K562 (cell line): ENCODE results near the gene SND1.

Experiments
- ARNT ChIP-seq, 2 experiments: fragments of 450-650 bp; IDR thresholded peaks; 2 replicates each; pipeline ENCODE4 v1.6.1; 2016; ENCODE audit warnings: mild to moderate bottlenecking in 1 of 2
- HDAC6 ChIP-seq: IDR thresholded peaks from 2 replicates; pipeline ENCODE4 v1.6.1; 2012; ENCODE audit warnings: low read depth, mild to moderate bottlenecking, control low read depth, inconsistent platforms, low read length, moderate library complexity
- ZNF282 ChIP-seq: sonication (generic); formaldehyde crosslinking; IDR thresholded peaks from 2 replicates; pipeline ENCODE4 v1.8.1; 2023; ENCODE audit warnings: missing genetic modification reagents
- TF ChIP-seq, protein P1 (sequence below): sonication (generic); formaldehyde crosslinking; IDR thresholded peaks from 2 replicates; pipeline ENCODE4 v1.9.0; 2022; ENCODE audit warnings: mild to moderate bottlenecking, missing genetic modification reagents
- TF ChIP-seq, protein P2 (sequence below): fragments of 150-350 bp; conservative IDR thresholded peaks from 2 replicates; pipeline ENCODE4 v1.6.1; 2014; ENCODE audit warnings: low read length
- TF ChIP-seq, protein P3 (sequence below), 3 experiments: IDR thresholded peaks in 2 of 3; conservative IDR thresholded peaks in 1 of 3; 2 replicates each; pipeline ENCODE4 v1.5.1; 2011 to 2012; ENCODE audit warnings: low read length in 3 of 3, mild to moderate bottlenecking in 3 of 3, control low read depth in 2 of 3, improper control_type of control experiment in 1 of 3, inconsistent platforms in 1 of 3, low read depth in 1 of 3, mixed read lengths in 1 of 3, moderate library complexity in 1 of 3; ENCODE audit not compliant: insufficient read depth in 2 of 3

DNA sequence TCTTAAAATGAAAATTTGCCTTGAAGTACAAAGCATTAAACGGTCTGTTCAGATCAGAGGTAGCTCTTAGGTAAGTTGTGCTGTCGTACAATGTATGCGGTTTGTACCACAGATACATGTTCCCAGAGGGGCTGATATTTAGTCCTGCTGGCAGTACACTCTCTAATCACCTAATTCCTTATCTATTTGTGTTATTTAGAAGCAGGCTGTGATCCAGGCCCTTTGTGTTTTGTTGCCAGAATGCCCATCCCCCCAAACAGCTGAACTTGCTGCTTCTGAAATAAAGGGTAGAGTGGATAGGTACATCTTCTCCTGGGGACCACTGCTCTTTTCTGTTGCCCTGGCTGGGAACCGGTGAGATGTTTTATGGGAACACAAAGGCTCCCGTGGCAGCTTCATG is 84.5 kb downstream of the SND1 start:
- TF ChIP-seq, protein P1, sequence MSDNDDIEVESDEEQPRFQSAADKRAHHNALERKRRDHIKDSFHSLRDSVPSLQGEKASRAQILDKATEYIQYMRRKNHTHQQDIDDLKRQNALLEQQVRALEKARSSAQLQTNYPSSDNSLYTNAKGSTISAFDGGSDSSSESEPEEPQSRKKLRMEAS: no peak
- TF ChIP-seq ARNT (IDR thresholded peaks at IDR 0.05): no peak
- no peak for TF ChIP-seq HDAC6
- TF ChIP-seq, protein P2, sequence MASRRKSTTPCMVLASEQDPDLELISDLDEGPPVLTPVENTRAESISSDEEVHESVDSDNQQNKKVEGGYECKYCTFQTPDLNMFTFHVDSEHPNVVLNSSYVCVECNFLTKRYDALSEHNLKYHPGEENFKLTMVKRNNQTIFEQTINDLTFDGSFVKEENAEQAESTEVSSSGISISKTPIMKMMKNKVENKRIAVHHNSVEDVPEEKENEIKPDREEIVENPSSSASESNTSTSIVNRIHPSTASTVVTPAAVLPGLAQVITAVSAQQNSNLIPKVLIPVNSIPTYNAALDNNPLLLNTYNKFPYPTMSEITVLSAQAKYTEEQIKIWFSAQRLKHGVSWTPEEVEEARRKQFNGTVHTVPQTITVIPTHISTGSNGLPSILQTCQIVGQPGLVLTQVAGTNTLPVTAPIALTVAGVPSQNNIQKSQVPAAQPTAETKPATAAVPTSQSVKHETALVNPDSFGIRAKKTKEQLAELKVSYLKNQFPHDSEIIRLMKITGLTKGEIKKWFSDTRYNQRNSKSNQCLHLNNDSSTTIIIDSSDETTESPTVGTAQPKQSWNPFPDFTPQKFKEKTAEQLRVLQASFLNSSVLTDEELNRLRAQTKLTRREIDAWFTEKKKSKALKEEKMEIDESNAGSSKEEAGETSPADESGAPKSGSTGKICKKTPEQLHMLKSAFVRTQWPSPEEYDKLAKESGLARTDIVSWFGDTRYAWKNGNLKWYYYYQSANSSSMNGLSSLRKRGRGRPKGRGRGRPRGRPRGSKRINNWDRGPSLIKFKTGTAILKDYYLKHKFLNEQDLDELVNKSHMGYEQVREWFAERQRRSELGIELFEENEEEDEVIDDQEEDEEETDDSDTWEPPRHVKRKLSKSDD: no peak
- TF ChIP-seq, protein P3, sequence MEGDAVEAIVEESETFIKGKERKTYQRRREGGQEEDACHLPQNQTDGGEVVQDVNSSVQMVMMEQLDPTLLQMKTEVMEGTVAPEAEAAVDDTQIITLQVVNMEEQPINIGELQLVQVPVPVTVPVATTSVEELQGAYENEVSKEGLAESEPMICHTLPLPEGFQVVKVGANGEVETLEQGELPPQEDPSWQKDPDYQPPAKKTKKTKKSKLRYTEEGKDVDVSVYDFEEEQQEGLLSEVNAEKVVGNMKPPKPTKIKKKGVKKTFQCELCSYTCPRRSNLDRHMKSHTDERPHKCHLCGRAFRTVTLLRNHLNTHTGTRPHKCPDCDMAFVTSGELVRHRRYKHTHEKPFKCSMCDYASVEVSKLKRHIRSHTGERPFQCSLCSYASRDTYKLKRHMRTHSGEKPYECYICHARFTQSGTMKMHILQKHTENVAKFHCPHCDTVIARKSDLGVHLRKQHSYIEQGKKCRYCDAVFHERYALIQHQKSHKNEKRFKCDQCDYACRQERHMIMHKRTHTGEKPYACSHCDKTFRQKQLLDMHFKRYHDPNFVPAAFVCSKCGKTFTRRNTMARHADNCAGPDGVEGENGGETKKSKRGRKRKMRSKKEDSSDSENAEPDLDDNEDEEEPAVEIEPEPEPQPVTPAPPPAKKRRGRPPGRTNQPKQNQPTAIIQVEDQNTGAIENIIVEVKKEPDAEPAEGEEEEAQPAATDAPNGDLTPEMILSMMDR (IDR thresholded peaks at IDR 0.05 in 2 of 3, conservative IDR thresholded peaks at IDR 0.05 in 1 of 3; ENCODE audit: insufficient read depth in 2 of 3, low read depth in 1 of 3, low read length in 3 of 3): no peak
- TF ChIP-seq ZNF282 (CRISPR knock-in tag): no peak
